B cell (primary cell): Measurements from ENCODE around the gene POLRMT. TPM values are rescaled to one million over a fixed set of nuclear protein-coding genes. Genes with fewer than 3 reads are reported as not detected.
"Not testable (repeated sequence)": the region's sequence is repeated elsewhere in the genome, so short reads cannot be mapped to it uniquely, and the experiment has no call there.

ENCODE experiments used
- ATAC-seq: fragments of 200-7000 bp; cut with Tn5 transposase; one replicate; pipeline ENCODE4 v1.10.0; 2021; ENCODE audit warnings: low read depth, mild to moderate bottlenecking, moderate number of reproducible peaks, moderate library complexity
- CTCF ChIA-PET: fragments of 350-600 bp; sonication (Branson Sonifier 250); formaldehyde crosslinking; loops from one replicate; lab custom pipeline; 2021; ENCODE audit warnings: antibody characterized with exemption, inconsistent platforms; lab: Charles Lee
- POLR2A ChIA-PET: fragments of 350-600 bp; sonication (Branson Sonifier 250); formaldehyde crosslinking; loops from one replicate; lab custom pipeline; 2021; ENCODE audit warnings: antibody characterized with exemption; lab: Charles Lee
- DNase-seq: peaks from one replicate; pipeline ENCODE4 v3.0.0; 2013
- H2AFZ ChIP-seq: 2 replicates; pipeline ENCODE4 v1.6.1; 2012; ENCODE audit warnings: mild to moderate bottlenecking, low read depth, low read length; ENCODE audit not compliant: insufficient read depth, poor library complexity, severe bottlenecking
- H3K27ac ChIP-seq, 2 donors: 1 replicate in 1 of 2; 2 replicates in 1 of 2; pipeline ENCODE4 v1.5.1; 2012 to 2013; ENCODE audit warnings: low read length in 2 of 2, mild to moderate bottlenecking in 2 of 2, moderate library complexity in 1 of 2
- H3K27me3 ChIP-seq, 4 experiments: fragments of 200-600 bp in 1 of 4; sonication (generic) in 1 of 4; replicated peaks in 1 of 4; 1 replicate in 2 of 4; 2 replicates in 2 of 4; pipeline versions ENCODE4 v1.6.1 to v1.7.0; 2013 to 2016; ENCODE audit warnings: low read length in 3 of 4, mild to moderate bottlenecking in 2 of 4, mixed read lengths in 1 of 4, moderate library complexity in 1 of 4; ENCODE audit not compliant: insufficient read depth in 4 of 4, control insufficient read depth in 3 of 4; ENCODE audit errors: control extremely low read depth in 1 of 4
- H3K36me3 ChIP-seq, 2 experiments: replicated peaks in 1 of 2; 1 replicate in 1 of 2; 2 replicates in 1 of 2; pipeline versions ENCODE4 v1.6.1 to v1.7.1; 2013; ENCODE audit warnings: low read length in 1 of 2; ENCODE audit not compliant: insufficient read depth in 2 of 2, control insufficient read depth in 1 of 2; ENCODE audit errors: control extremely low read depth in 1 of 2, extremely low read depth in 1 of 2
- H3K4me1 ChIP-seq, 2 donors: fragments of 200-600 bp in 1 of 2; sonication (generic) in 1 of 2; 1 replicate in 1 of 2; 2 replicates in 1 of 2; pipeline versions ENCODE4 v1.5.1 to v1.6.1; 2013 to 2017; ENCODE audit warnings: low read length in 2 of 2; ENCODE audit not compliant: control insufficient read depth in 2 of 2, insufficient read depth in 2 of 2
- H3K4me2 ChIP-seq: replicated peaks from 2 replicates; pipeline ENCODE3; 2012; ENCODE audit warnings: mild to moderate bottlenecking, low read depth, low read length; ENCODE audit not compliant: poor library complexity, severe bottlenecking
- H3K4me3 ChIP-seq, 5 experiments: fragments of 200-600 bp in 1 of 5; sonication (generic) in 1 of 5; 1 replicate in 3 of 5; 2 replicates in 2 of 5; pipeline versions ENCODE4 v1.5.1 to v1.7.0; 2011 to 2016; ENCODE audit warnings: low read length in 4 of 5, mild to moderate bottlenecking in 4 of 5, low read depth in 2 of 5, control low read depth in 1 of 5, moderate library complexity in 1 of 5; ENCODE audit not compliant: insufficient read depth in 1 of 5; ENCODE audit errors: control extremely low read depth in 1 of 5, extremely low read depth in 1 of 5
- H3K79me2 ChIP-seq: fragments of 200-600 bp; sonication (generic); one replicate; pipeline ENCODE4 v1.6.0; 2016; ENCODE audit warnings: low read length; ENCODE audit not compliant: control insufficient read depth, insufficient read depth
- H3K9ac ChIP-seq: fragments of 200-600 bp; sonication (generic); 2 replicates; pipeline ENCODE4 v1.6.1; 2017; ENCODE audit warnings: mild to moderate bottlenecking, low read length, moderate library complexity
- H3K9me3 ChIP-seq, 3 donors: one replicate each; pipeline versions ENCODE4 v1.6.1 to v1.7.1; 2013; ENCODE audit warnings: low read length in 2 of 3; ENCODE audit not compliant: control insufficient read depth in 2 of 3, insufficient read depth in 1 of 3; ENCODE audit errors: control extremely low read depth in 1 of 3
- H4K20me1 ChIP-seq: 2 replicates; pipeline ENCODE4 v1.6.0; 2012; ENCODE audit warnings: mild to moderate bottlenecking, low read length; ENCODE audit not compliant: insufficient read depth, control insufficient read depth, poor library complexity, severe bottlenecking
- H3K27ac Mint-ChIP-seq: one replicate; pipeline ENCODE4 v1.8.0; 2021; ENCODE audit warnings: mixed read lengths
- H3K27me3 Mint-ChIP-seq: one replicate; pipeline ENCODE4 v1.8.0; 2021; ENCODE audit warnings: mixed read lengths
- H3K4me1 Mint-ChIP-seq: one replicate; pipeline ENCODE4 v1.8.0; 2021; ENCODE audit warnings: mixed read lengths
- H3K4me3 Mint-ChIP-seq: one replicate; pipeline ENCODE4 v1.8.0; 2021; ENCODE audit warnings: mixed read lengths
- H3K9me3 Mint-ChIP-seq: one replicate; pipeline ENCODE4 v1.8.0; 2022; ENCODE audit warnings: mixed read lengths; ENCODE audit not compliant: insufficient read depth
- CTCF ChIP-seq: fragments of 200-600 bp; IDR thresholded peaks from one replicate; pipeline ENCODE4 v1.8.0; 2022; ENCODE audit warnings: antibody characterized with exemption, mild to moderate bottlenecking
- EZH2 ChIP-seq: IDR thresholded peaks from 2 replicates; pipeline ENCODE4 v1.6.1; 2012; ENCODE audit warnings: borderline replicate concordance, low read depth, mild to moderate bottlenecking, moderate library complexity, low read length; ENCODE audit not compliant: insufficient read depth, poor library complexity, severe bottlenecking
- WGBS: methylation state at CpG from one replicate; pipeline ENCODE4 v1.1.5; 2013; ENCODE audit warnings: missing lambda C conversion rate; ENCODE audit not compliant: insufficient coverage; 5-methylcytosine and 5-hydroxymethylcytosine counted together
- intact Hi-C: fragments of 100-400 bp; cut with micrococcal nuclease; formaldehyde crosslinking; loops from one replicate; pipeline ENCODE4 v1.10.0; 2022
- polyA plus RNA-seq: library from polyadenylated mRNA; depleted of rRNA; stranded (reverse); fragments of >200 nt; gene quantifications from 2 replicates; pipeline ENCODE4 v1.2.3, GENCODE V29; 2012
- total RNA-seq, 2 donors: library from RNA; stranded (reverse); fragments of 120-200 nt in 1 of 2; gene quantifications; 1 replicate in 1 of 2; 2 replicates in 1 of 2; pipeline versions ENCODE4 v1.2.3 to v1.2.4, GENCODE V29; 2013 to 2022

Gene POLRMT
- total and polyA plus RNA-seq, 2 donors (not counting 1 experiment from before 2014, with no cell fraction given), result 77.8 to 98.0 TPM

- POLR2A ChIA-PET, result no interaction called here
- ATAC-seq (peak; percentile 70), DNase-seq (no peak)
- CTCF ChIA-PET, result no interaction called here
- Mint-ChIP-seq H3K4me3 (no peak overlapping the region), H3K4me1 (no peaks in the 10 kb centered on the region), H3K9me3 (no peaks in the 10 kb centered on the region), H3K27ac (no peak overlapping the region), H3K27me3 (no peaks in the 10 kb centered on the region)
- Histone ChIP-seq H4K20me1 (no peaks in the 10 kb centered on the region), H3K4me1 (peaks cover 0 to 8% of the 10 kb centered on the region in 2 donors), H2AFZ (no peak overlapping the region), H3K4me2 (no peak overlapping the region), H3K27me3 (no peaks in the 10 kb centered on the region), H3K27ac (no peak overlapping the region), H3K79me2 (no peaks in the 10 kb centered on the region), H3K36me3 (no peaks in the 10 kb centered on the region), H3K9ac (no peak overlapping the region), H3K4me3 (no peak overlapping the region), H3K9me3 (peaks cover 0 to 20% (median 0%) of the 10 kb centered on the region in 3 donors)
- intact Hi-C loops, result no loop called here
- no peak for TF ChIP-seq CTCF
- TF ChIP-seq EZH2, result no peak
- WGBS, result 78% methylated on average over 9 of the region's 11 CpGs
Observed at GRCh38 chr19:604355-604754, 29.0 kb downstream of the POLRMT start.

GRCh38 chr19:603779-604178 is 29.6 kb downstream of the POLRMT start:
- H3K27me3 ChIP-seq, H3K4me3 Mint-ChIP-seq, H3K36me3 ChIP-seq, H3K4me2 ChIP-seq, H3K27me3 Mint-ChIP-seq, POLR2A ChIA-PET, DNase-seq, H3K9ac ChIP-seq, intact Hi-C loops, H4K20me1 ChIP-seq, H3K4me1 Mint-ChIP-seq, H3K4me1 ChIP-seq, CTCF ChIA-PET, H2AFZ ChIP-seq, H3K27ac ChIP-seq, H3K4me3 ChIP-seq, H3K9me3 Mint-ChIP-seq, H3K79me2 ChIP-seq, H3K27ac Mint-ChIP-seq: not testable (repeated sequence)
- 85% methylated on average over 8 of the region's 20 CpGs for WGBS
- peaks cover 0 to 20% (median 0%) of the 10 kb centered on the region in 3 donors for H3K9me3 ChIP-seq
- peak; percentile 52 for ATAC-seq

- intact Hi-C loops, result not testable (repeated sequence)
Observed at GRCh38 chr19:603302-603639, 30.1 kb downstream of the POLRMT start.

More at GRCh38 chr19:603302-603639, 30.1 kb downstream of the POLRMT start:
- H3K9ac ChIP-seq, H3K4me1 ChIP-seq, H3K27me3 ChIP-seq, H3K4me3 Mint-ChIP-seq, H3K27me3 Mint-ChIP-seq, H3K9me3 Mint-ChIP-seq, POLR2A ChIA-PET, ATAC-seq, DNase-seq, H4K20me1 ChIP-seq, H3K4me1 Mint-ChIP-seq, H3K79me2 ChIP-seq, H3K27ac ChIP-seq, H3K36me3 ChIP-seq, H3K27ac Mint-ChIP-seq, H3K4me2 ChIP-seq, CTCF ChIA-PET, H3K4me3 ChIP-seq, H2AFZ ChIP-seq: not testable (repeated sequence)
- WGBS, result 82% methylated on average over 13 of the region's 13 CpGs
- peaks cover 0 to 22% (median 0%) of the 10 kb centered on the region in 3 donors for H3K9me3 ChIP-seq
